ENCODE data around the gene SLC6A19. TPM values are rescaled to one million over a fixed set of nuclear protein-coding genes. Genes with fewer than 3 reads are reported as not detected.

Gene SLC6A19
- total and polyA plus RNA-seq, 11 donors = not detected

- Histone ChIP-seq H3K4me3 (no peak overlapping the region), H3K9me3 (no peaks in the 10 kb centered on the region), H3K27ac (no peak overlapping the region), H3K4me1 (no peaks in the 10 kb centered on the region), H3K27me3 (peaks cover 0 to 26% (median 2%) of the 10 kb centered on the region in 9 donors), H3K36me3 (no peaks in the 10 kb centered on the region)
- ATAC-seq = no peak
- intact Hi-C loops (cut with DNase I) = no loop called here
- no peak for DNase-seq
- TF ChIP-seq CTCF (IDR thresholded peaks at IDR 0.05) (no peak), POLR2A (IDR thresholded peaks at IDR 0.05) (no peak)
- 43 to 69% (median 63%) methylated on average over 2 of the region's 2 CpGs for WGBS, 4 donors
These were observed 8.1 kb downstream of the SLC6A19 start for GRCh38 chr5:1209489-1209852.

GRCh38 chr5:1209896-1210776 lies 8.7 kb downstream of the SLC6A19 start:
- ATAC-seq (no peak), DNase-seq (peak in 2 of 5 donors; percentile 8 to 55)
- Histone ChIP-seq H3K36me3 (no peaks in the 10 kb centered on the region), H3K4me3 (no peak overlapping the region), H3K27ac (no peak overlapping the region), H3K27me3 (peaks cover 0 to 24% (median 2%) of the 10 kb centered on the region in 9 donors), H3K9me3 (no peaks in the 10 kb centered on the region), H3K4me1 (no peaks in the 10 kb centered on the region)
- 81 to 87% (median 86%) methylated on average over 21 of the region's 21 CpGs for WGBS, 4 donors
- TF ChIP-seq POLR2A (IDR thresholded peaks at IDR 0.05) (no peak), CTCF (IDR thresholded peaks at IDR 0.05) (no peak)
- intact Hi-C loops (cut with DNase I) = no loop called here

GRCh38 chr5:1210832-1211251 lies 9.4 kb downstream of the SLC6A19 start:
- H3K4me3 ChIP-seq = no peak overlapping the region
- H3K27ac ChIP-seq = no peak overlapping the region
- ATAC-seq (no peak), DNase-seq (peak in 2 of 5 donors; percentile 13 to 40)
- TF ChIP-seq CTCF (IDR thresholded peaks at IDR 0.05) = no peak
- no peak for TF ChIP-seq POLR2A (IDR thresholded peaks at IDR 0.05)
- H3K36me3 ChIP-seq = no peaks in the 10 kb centered on the region
- intact Hi-C loops (cut with DNase I) = no loop called here
- no peaks in the 10 kb centered on the region for H3K9me3 ChIP-seq
- peaks cover 0 to 19% (median 2%) of the 10 kb centered on the region in 9 donors for H3K27me3 ChIP-seq
- H3K4me1 ChIP-seq = no peaks in the 10 kb centered on the region
- 76 to 86% (median 83%) methylated on average over 10 to 21 of the region's 21 CpGs for WGBS, 4 donors

- 93 to 95% (median 94%) methylated on average over 9 of the region's 9 CpGs for whole genome bisulfite sequencing, 4 donors
- Histone ChIP-seq H3K4me3 (no peak overlapping the region), H3K9me3 (no peaks in the 10 kb centered on the region), H3K36me3 (no peaks in the 10 kb centered on the region), H3K27ac (no peak overlapping the region), H3K4me1 (no peaks in the 10 kb centered on the region), H3K27me3 (peaks cover 0 to 15% (median 2%) of the 10 kb centered on the region in 9 donors)
- TF ChIP-seq POLR2A (IDR thresholded peaks at IDR 0.05) (no peak), CTCF (IDR thresholded peaks at IDR 0.05) (no peak)
- no peak for DNase-seq
- ATAC-seq = no peak
- intact Hi-C loops (cut with DNase I) = no loop called here
These were observed 10.3 kb downstream of the SLC6A19 start for GRCh38 chr5:1211701-1212100.

All from heart left ventricle (tissue), 16 donors.